ENCODE data around the gene SLC39A11. TPM values are rescaled to one million over a fixed set of nuclear protein-coding genes. Genes with fewer than 3 reads are reported as not detected.

SLC39A11 gene
- total RNA-seq, 1 experiment from 2014 or later = 18.6 TPM

DNA sequence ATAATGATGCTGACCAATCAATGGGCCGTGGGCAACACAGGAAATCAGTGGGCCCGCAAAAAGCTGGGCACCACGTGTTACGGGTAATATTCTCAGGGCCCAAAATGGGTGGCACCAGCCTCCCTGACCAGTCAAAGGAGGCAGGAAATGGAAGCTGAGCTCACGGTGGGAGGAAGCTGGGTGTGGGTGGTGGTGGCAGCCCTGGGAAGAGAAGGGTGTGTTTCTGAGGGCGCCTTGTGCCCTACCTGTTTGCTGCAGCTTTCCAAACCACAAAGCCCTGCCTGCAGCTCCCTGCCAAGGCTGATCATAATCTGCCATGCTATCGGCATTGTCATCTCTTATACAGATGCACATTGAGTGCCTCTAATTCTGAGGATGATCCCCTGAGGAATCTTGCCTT lies 457.9 kb downstream of the SLC39A11 start:
- Histone ChIP-seq H3K4me3 (ENCODE audit: low read depth, low read length, poor library complexity, severe bottlenecking) (no peak overlapping the region), H3K4me1 (ENCODE audit: insufficient read depth, low read length, poor library complexity, severe bottlenecking) (no peaks in the 10 kb centered on the region), H3K27me3 (replicated peaks; ENCODE audit: insufficient read depth, low read depth, low read length, poor library complexity) (no peaks in the 10 kb centered on the region), H3K36me3 (ENCODE audit: insufficient read depth, low read length, poor library complexity, severe bottlenecking) (no peaks in the 10 kb centered on the region), H3K9me3 (ENCODE audit: low read depth, low read length, poor library complexity, severe bottlenecking) (no peaks in the 10 kb centered on the region), H3K27ac (ENCODE audit: low read depth, low read length, poor library complexity, severe bottlenecking) (no peak overlapping the region)
- intact Hi-C loops (cut with micrococcal nuclease; ENCODE audit: unreplicated experiment) = no loop called here
- ChIA-PET POLR2A (ENCODE audit: low non-redundant PET) (no interaction called here), CTCF (no interaction called here)
- no peak for TF ChIP-seq EZH2 (IDR thresholded peaks at IDR 0.05; ENCODE audit: borderline replicate concordance, low read depth, low read length, poor library complexity, severe bottlenecking)
- TF ChIP-seq, protein P1, sequence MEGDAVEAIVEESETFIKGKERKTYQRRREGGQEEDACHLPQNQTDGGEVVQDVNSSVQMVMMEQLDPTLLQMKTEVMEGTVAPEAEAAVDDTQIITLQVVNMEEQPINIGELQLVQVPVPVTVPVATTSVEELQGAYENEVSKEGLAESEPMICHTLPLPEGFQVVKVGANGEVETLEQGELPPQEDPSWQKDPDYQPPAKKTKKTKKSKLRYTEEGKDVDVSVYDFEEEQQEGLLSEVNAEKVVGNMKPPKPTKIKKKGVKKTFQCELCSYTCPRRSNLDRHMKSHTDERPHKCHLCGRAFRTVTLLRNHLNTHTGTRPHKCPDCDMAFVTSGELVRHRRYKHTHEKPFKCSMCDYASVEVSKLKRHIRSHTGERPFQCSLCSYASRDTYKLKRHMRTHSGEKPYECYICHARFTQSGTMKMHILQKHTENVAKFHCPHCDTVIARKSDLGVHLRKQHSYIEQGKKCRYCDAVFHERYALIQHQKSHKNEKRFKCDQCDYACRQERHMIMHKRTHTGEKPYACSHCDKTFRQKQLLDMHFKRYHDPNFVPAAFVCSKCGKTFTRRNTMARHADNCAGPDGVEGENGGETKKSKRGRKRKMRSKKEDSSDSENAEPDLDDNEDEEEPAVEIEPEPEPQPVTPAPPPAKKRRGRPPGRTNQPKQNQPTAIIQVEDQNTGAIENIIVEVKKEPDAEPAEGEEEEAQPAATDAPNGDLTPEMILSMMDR (conservative IDR thresholded peaks at IDR 0.05; ENCODE audit: low read depth, low read length) = no peak
- BruUV-seq (replicated peaks) = no TSS peak
- DNase-seq (ENCODE audit: low spot score) = no peak

DNA sequence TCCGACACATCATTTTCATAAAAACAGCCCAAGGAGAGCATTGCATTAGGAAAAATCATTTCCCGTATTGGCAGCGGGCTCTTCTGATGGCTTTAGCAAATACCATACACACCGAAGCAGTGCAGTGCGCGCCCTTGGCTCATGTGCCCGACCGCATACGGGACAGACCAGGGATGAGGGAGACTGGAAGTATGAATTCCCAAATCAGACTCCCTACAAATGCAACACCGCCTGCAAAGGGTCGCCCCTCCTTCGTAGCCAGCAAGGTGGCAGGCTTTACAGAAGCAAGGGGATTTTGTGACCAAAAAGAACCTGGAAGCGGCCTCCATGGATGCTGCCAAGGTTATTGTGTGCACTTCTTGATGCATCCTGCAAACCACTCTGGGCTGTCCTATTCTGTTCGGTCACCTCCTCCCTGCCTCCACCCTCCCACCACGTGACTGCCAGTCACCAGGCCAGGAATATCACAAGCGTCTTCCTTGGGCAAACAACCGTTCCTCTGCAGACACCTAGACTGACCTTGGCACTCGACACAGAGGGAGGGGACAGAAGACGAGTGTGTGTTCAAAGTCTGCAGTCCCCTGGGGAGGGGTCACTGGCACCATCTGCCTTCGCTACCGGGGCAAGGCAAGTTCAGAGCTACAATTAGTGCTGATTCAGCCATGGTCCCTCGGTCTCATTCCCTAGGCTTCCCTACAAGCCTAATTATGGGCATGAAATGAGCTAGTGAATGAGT lies 460.4 kb downstream of the SLC39A11 start:
- H3K27me3 ChIP-seq (replicated peaks; ENCODE audit: insufficient read depth, low read depth, low read length, poor library complexity) = no peaks in the 10 kb centered on the region
- no peaks in the 10 kb centered on the region for H3K9me3 ChIP-seq (ENCODE audit: low read depth, low read length, poor library complexity, severe bottlenecking)
- intact Hi-C loops (cut with micrococcal nuclease; ENCODE audit: unreplicated experiment) = no loop called here
- H3K36me3 ChIP-seq (ENCODE audit: insufficient read depth, low read length, poor library complexity, severe bottlenecking) = no peaks in the 10 kb centered on the region
- H3K27ac ChIP-seq (ENCODE audit: low read depth, low read length, poor library complexity, severe bottlenecking) = no peak overlapping the region
- H3K4me3 ChIP-seq (ENCODE audit: low read depth, low read length, poor library complexity, severe bottlenecking) = no peak overlapping the region
- CTCF ChIA-PET = no interaction called here
- POLR2A ChIA-PET (ENCODE audit: low non-redundant PET) = no interaction called here
- no peaks in the 10 kb centered on the region for H3K4me1 ChIP-seq (ENCODE audit: insufficient read depth, low read length, poor library complexity, severe bottlenecking)
- no peak for DNase-seq (ENCODE audit: low spot score)
- TF ChIP-seq EZH2 (IDR thresholded peaks at IDR 0.05; ENCODE audit: borderline replicate concordance, low read depth, low read length, poor library complexity, severe bottlenecking) = no peak
- TF ChIP-seq, protein P1 (conservative IDR thresholded peaks at IDR 0.05; ENCODE audit: low read depth, low read length) = no peak
- no TSS peak for BruUV-seq (replicated peaks)

DNA sequence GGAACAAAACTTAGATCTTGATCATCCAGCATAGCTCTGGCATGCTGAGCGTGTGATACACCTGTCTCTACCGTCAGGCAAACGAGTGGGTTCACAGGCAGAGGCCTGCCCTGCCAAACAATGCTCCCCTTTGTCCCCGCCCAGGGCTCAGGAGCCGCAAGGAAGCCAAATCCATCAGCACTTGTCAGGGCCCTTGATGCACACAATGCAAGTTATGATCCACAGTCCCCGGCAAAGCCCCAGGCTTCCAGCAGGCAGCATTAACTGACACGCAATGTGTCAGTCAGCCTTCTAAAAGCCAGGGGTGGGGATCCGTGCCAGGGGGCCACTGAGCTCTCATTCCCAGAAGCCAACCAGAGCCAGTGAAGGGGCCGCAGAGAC lies 460.9 kb downstream of the SLC39A11 start:
- no peaks in the 10 kb centered on the region for H3K9me3 ChIP-seq (ENCODE audit: low read depth, low read length, poor library complexity, severe bottlenecking)
- CTCF ChIA-PET = no interaction called here

More for the DNA sequence above, 460.9 kb downstream of the SLC39A11 start:
- no peak overlapping the region for H3K27ac ChIP-seq (ENCODE audit: low read depth, low read length, poor library complexity, severe bottlenecking)
- BruUV-seq (replicated peaks) = no TSS peak
- no peaks in the 10 kb centered on the region for H3K27me3 ChIP-seq (replicated peaks; ENCODE audit: insufficient read depth, low read depth, low read length, poor library complexity)
- intact Hi-C loops (cut with micrococcal nuclease; ENCODE audit: unreplicated experiment) = no loop called here
- DNase-seq (ENCODE audit: low spot score) = no peak
- H3K36me3 ChIP-seq (ENCODE audit: insufficient read depth, low read length, poor library complexity, severe bottlenecking) = no peaks in the 10 kb centered on the region
- TF ChIP-seq, protein P1 (conservative IDR thresholded peaks at IDR 0.05; ENCODE audit: low read depth, low read length) = no peak
- TF ChIP-seq EZH2 (IDR thresholded peaks at IDR 0.05; ENCODE audit: borderline replicate concordance, low read depth, low read length, poor library complexity, severe bottlenecking) = no peak
- POLR2A ChIA-PET (ENCODE audit: low non-redundant PET) = no interaction called here
- no peaks in the 10 kb centered on the region for H3K4me1 ChIP-seq (ENCODE audit: insufficient read depth, low read length, poor library complexity, severe bottlenecking)
- H3K4me3 ChIP-seq (ENCODE audit: low read depth, low read length, poor library complexity, severe bottlenecking) = no peak overlapping the region
